GM11168 (cell line): Measurements from ENCODE around the gene ARL14EP.

Experiments used
- in situ Hi-C: fragments of 300-500 bp; cut with MboI; formaldehyde crosslinking; loops from one replicate; pipeline ENCODE4 v1.12.0; 2022; ENCODE audit warnings: low sequenced_read_pairs; ENCODE audit not compliant: unreplicated experiment

Gene ARL14EP

GRCh38 chr11:30326114-30326778, 3.3 kb downstream of the ARL14EP start:
- in situ Hi-C loops: no loop called here

GRCh38 chr11:30326906-30327305, 4.0 kb downstream of the ARL14EP start:
- in situ Hi-C loops: no loop called here

GRCh38 chr11:30328681-30329080, 5.8 kb downstream of the ARL14EP start:
- in situ Hi-C loops: no loop called here

- in situ Hi-C loops: no loop called here
Measured at GRCh38 chr11:30329150-30329940, 6.4 kb downstream of the ARL14EP start.

GRCh38 chr11:30333405-30333804, 10.5 kb downstream of the ARL14EP start:
- in situ Hi-C loops: no loop called here

- in situ Hi-C loops: no loop called here
Measured at GRCh38 chr11:30342736-30343166, 19.8 kb downstream of the ARL14EP start.

- in situ Hi-C loops: no loop called here
Measured at GRCh38 chr11:30344085-30344484, 21.2 kb downstream of the ARL14EP start.

GRCh38 chr11:30345644-30346043, 22.7 kb downstream of the ARL14EP start:
- in situ Hi-C loops: no loop called here

GRCh38 chr11:30346068-30346688, 23.3 kb downstream of the ARL14EP start:
- in situ Hi-C loops: no loop called here

- in situ Hi-C loops: no loop called here
Measured at GRCh38 chr11:30348035-30348434, 25.1 kb downstream of the ARL14EP start.

- in situ Hi-C loops: loop anchor here (10.0 kb wide), 1 partner anchor 575 kb away; no protein-coding TSS in a partner anchor
Measured at GRCh38 chr11:30349885-30350284, 27.0 kb downstream of the ARL14EP start.

- in situ Hi-C loops: loop anchor here (10.0 kb wide), 1 partner anchor 574 kb away; no protein-coding TSS in a partner anchor
Measured at GRCh38 chr11:30350384-30350783, 27.5 kb downstream of the ARL14EP start.

- in situ Hi-C loops: loop anchor here (10.0 kb wide), 1 partner anchor 574 kb away; no protein-coding TSS in a partner anchor
Measured at GRCh38 chr11:30351061-30351460, 28.2 kb downstream of the ARL14EP start.

- in situ Hi-C loops: loop anchor here (10.0 kb wide), 1 partner anchor 568 kb away; no protein-coding TSS in a partner anchor
Measured at GRCh38 chr11:30356391-30356790, 33.5 kb downstream of the ARL14EP start.

GRCh38 chr11:30357872-30358271, 35.0 kb downstream of the ARL14EP start:
- in situ Hi-C loops: loop anchor here (10.0 kb wide), 1 partner anchor 567 kb away; no protein-coding TSS in a partner anchor

GRCh38 chr11:30358536-30358935, 35.6 kb downstream of the ARL14EP start:
- in situ Hi-C loops: loop anchor here (10.0 kb wide), 1 partner anchor 566 kb away; no protein-coding TSS in a partner anchor

GRCh38 chr11:30360741-30361140, 37.8 kb downstream of the ARL14EP start:
- in situ Hi-C loops: no loop called here

GRCh38 chr11:30364139-30364836, 41.4 kb downstream of the ARL14EP start:
- in situ Hi-C loops: no loop called here

- in situ Hi-C loops: no loop called here
Measured at GRCh38 chr11:30364837-30365482, 42.1 kb downstream of the ARL14EP start.
